Esophagus (tissue), 2 donors: ENCODE data around the gene MRGPRD. TPM values are rescaled to one million over a fixed set of nuclear protein-coding genes. Genes with fewer than 3 reads are reported as not detected.

Experiments
- polyA plus RNA-seq, 2 donors: library from polyadenylated mRNA; stranded (reverse); fragments of 200-250 nt; gene quantifications; one replicate each; pipeline ENCODE4 v1.2.3, GENCODE V29; 2013
- donor health status: healthy with polysubstance abuse.
- donor health status: Bipolar disorder and iron deficiency.

The MRGPRD gene
- polyA plus RNA-seq, 2 donors: not detected

Other genes with a start within 250 kb of the MRGPRD start
- 1 to 10 TPM; 3.0 to 3.7 TPM for gene TESMIN, start 229.5 kb downstream of the MRGPRD start, polyA plus RNA-seq
- 10 to 100 TPM in 1 of 2 donors, 1 to 10 TPM in 1; 8.4 to 13.8 TPM for gene CPT1A, start 139.1 kb downstream of the MRGPRD start, polyA plus RNA-seq
- gene MRPL21, start 77.2 kb downstream of the MRGPRD start, polyA plus RNA-seq: 10 to 100 TPM; 63.0 to 77.6 TPM
- 10 to 100 TPM; 10.9 to 22.3 TPM for gene IGHMBP2, start 77.1 kb downstream of the MRGPRD start, polyA plus RNA-seq
- 10 to 100 TPM in 1 of 2 donors, 1 to 10 TPM in 1; 5.3 to 14.7 TPM for gene MRGPRF, start 32.3 kb upstream of the MRGPRD start, polyA plus RNA-seq
- 10 to 100 TPM in 1 of 2 donors, 1 to 10 TPM in 1; 6.5 to 12.1 TPM for gene TPCN2, start 67.9 kb upstream of the MRGPRD start, polyA plus RNA-seq
- gene SMIM38, start 174.9 kb upstream of the MRGPRD start, polyA plus RNA-seq: under 1 TPM; 0.08 to 0.11 TPM